ENCODE data around the gene SHLD2. TPM values are rescaled to one million over a fixed set of nuclear protein-coding genes. Genes with fewer than 3 reads are reported as not detected.
"Not testable (repeated sequence)": the region's sequence is repeated elsewhere in the genome, so short reads cannot be mapped to it uniquely, and the experiment has no call there.

SHLD2 gene
- total and polyA plus RNA-seq, 10 of the 15 experiments (the other 5 are each of a cell fraction or from before 2014, with no cell fraction given), result 24.5 to 45.3 (median 30.1) TPM

DNA sequence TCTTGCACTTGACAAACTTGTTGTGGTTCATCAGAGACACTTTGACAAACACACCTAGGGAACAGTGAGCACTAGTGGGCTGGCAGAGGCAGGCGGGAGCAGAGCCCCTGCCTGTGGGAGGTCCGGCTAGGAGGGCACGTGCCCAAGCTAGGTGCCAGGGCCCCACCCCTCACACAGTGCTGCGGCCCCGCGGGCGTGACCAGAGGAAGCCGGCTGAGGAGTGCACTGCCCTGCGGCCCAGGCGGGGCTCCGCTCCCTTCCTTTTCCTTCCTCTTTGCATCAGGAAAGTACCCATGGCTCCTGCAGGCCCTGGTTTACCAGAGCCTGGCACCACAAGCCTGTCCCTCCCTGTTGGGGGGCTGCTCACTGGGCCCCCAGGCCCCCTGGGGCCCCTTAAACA, 121.1 kb downstream of the SHLD2 start:
- H3K27ac ChIP-seq (ENCODE audit: control insufficient read depth, insufficient read depth); POLR2A ChIA-PET; H3K4me2 ChIP-seq (ENCODE audit: control insufficient read depth, insufficient read depth); H3K36me3 ChIP-seq (ENCODE audit: control insufficient read depth in 2 of 2, insufficient read depth in 2 of 2, low read length in 1 of 2); in situ Hi-C loops (cut with MboI); H3K9ac ChIP-seq (ENCODE audit: control insufficient read depth, insufficient read depth, low read length); CTCF ChIA-PET; FAIRE-seq; H4K20me1 ChIP-seq (ENCODE audit: control insufficient read depth, insufficient read depth); H3K4me3 ChIP-seq; RAD21 ChIA-PET (ENCODE audit: unreplicated experiment); H3K79me2 ChIP-seq (ENCODE audit: control insufficient read depth, insufficient read depth, low read length); ATAC-seq; SMC1A ChIA-PET (ENCODE audit: uncharacterized antibody, unreplicated experiment); intact Hi-C loops (cut with micrococcal nuclease; ENCODE audit: unreplicated experiment); H3K9me3 ChIP-seq (replicated peaks; ENCODE audit: control insufficient read depth, insufficient read depth, low read length); BruUV-seq (replicated peaks); H2AFZ ChIP-seq (ENCODE audit: control insufficient read depth, low read depth, low read length); H3K4me1 ChIP-seq (ENCODE audit: control insufficient read depth, insufficient read depth, low read length); H3K27me3 ChIP-seq (replicated peaks in 1 of 2; ENCODE audit: control insufficient read depth in 2 of 2, insufficient read depth in 2 of 2, low read length in 1 of 2); DNase-seq (ENCODE audit: low read depth, low spot score): not testable (repeated sequence)
- 62% methylated on average over 11 of the region's 11 CpGs for WGBS (ENCODE audit: insufficient coverage, insufficient replicate concordance, low lambda C conversion rate, missing lambda C conversion rate)

DNA sequence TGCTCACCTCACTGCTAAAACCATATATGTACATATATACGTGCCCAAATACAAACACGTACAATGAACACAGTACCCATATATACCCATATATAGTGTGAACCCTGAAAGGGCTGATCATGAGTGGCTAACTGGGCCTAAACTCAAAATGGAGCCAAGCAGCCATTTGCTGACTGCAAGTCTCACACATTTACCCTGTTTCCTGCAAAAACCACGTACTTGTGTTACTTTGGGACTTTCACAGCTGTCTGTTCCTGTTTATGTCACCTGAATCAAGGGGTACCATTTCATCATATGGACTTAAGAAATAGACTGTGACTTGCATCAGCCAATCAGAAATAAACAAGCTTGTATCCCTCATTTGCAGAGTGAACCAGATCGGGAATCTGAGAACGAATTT, 124.4 kb downstream of the SHLD2 start:
- intact Hi-C loops (cut with micrococcal nuclease; ENCODE audit: unreplicated experiment); H3K36me3 ChIP-seq (ENCODE audit: control insufficient read depth in 2 of 2, insufficient read depth in 2 of 2, low read length in 1 of 2); H3K9ac ChIP-seq (ENCODE audit: control insufficient read depth, insufficient read depth, low read length); RAD21 ChIA-PET (ENCODE audit: unreplicated experiment); DNase-seq (ENCODE audit: low read depth, low spot score); H4K20me1 ChIP-seq (ENCODE audit: control insufficient read depth, insufficient read depth); H3K27me3 ChIP-seq (replicated peaks in 1 of 2; ENCODE audit: control insufficient read depth in 2 of 2, insufficient read depth in 2 of 2, low read length in 1 of 2); FAIRE-seq; H3K9me3 ChIP-seq (replicated peaks; ENCODE audit: control insufficient read depth, insufficient read depth, low read length); H3K79me2 ChIP-seq (ENCODE audit: control insufficient read depth, insufficient read depth, low read length); CTCF ChIA-PET; H3K4me3 ChIP-seq; in situ Hi-C loops (cut with MboI); POLR2A ChIA-PET; H3K4me2 ChIP-seq (ENCODE audit: control insufficient read depth, insufficient read depth); H3K4me1 ChIP-seq (ENCODE audit: control insufficient read depth, insufficient read depth, low read length); H3K27ac ChIP-seq (ENCODE audit: control insufficient read depth, insufficient read depth); H2AFZ ChIP-seq (ENCODE audit: control insufficient read depth, low read depth, low read length); SMC1A ChIA-PET (ENCODE audit: uncharacterized antibody, unreplicated experiment): not testable (repeated sequence)
- WGBS (ENCODE audit: insufficient coverage, insufficient replicate concordance, low lambda C conversion rate, missing lambda C conversion rate), result 29% methylated on average over 1 of the region's 5 CpGs
- TSS peak; percentile 45 for BruUV-seq (replicated peaks)
- ATAC-seq, result peak; percentile 34; the same call in 2 of the 3 replicates

DNA sequence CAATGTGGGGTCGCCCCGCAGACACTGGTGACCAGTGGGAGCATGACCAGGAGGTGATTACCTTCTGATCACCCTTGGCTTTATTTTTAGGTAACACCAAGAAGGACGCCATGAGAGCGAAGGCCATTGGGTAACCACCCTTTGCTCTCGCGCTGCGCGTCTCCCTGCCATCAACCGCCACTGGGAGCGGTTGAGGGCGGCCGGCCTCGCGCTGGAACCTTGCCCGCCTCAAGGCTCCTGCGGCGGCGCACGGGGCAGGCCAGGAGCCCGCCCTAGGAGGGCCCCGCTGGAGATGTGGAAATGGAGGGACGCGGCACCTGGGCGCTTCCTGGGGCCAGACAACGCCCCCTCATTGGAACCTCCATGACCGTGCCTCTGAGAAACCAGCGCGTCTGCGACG, 127.8 kb downstream of the SHLD2 start:
- H3K27me3 ChIP-seq (replicated peaks in 1 of 2; ENCODE audit: control insufficient read depth in 2 of 2, insufficient read depth in 2 of 2, low read length in 1 of 2); H3K4me3 ChIP-seq; H3K9ac ChIP-seq (ENCODE audit: control insufficient read depth, insufficient read depth, low read length); H3K9me3 ChIP-seq (replicated peaks; ENCODE audit: control insufficient read depth, insufficient read depth, low read length); BruUV-seq (replicated peaks); in situ Hi-C loops (cut with MboI); H3K79me2 ChIP-seq (ENCODE audit: control insufficient read depth, insufficient read depth, low read length); RAD21 ChIA-PET (ENCODE audit: unreplicated experiment); FAIRE-seq; H3K4me1 ChIP-seq (ENCODE audit: control insufficient read depth, insufficient read depth, low read length); DNase-seq (ENCODE audit: low read depth, low spot score); H2AFZ ChIP-seq (ENCODE audit: control insufficient read depth, low read depth, low read length); ATAC-seq; POLR2A ChIA-PET; H4K20me1 ChIP-seq (ENCODE audit: control insufficient read depth, insufficient read depth); intact Hi-C loops (cut with micrococcal nuclease; ENCODE audit: unreplicated experiment); H3K36me3 ChIP-seq (ENCODE audit: control insufficient read depth in 2 of 2, insufficient read depth in 2 of 2, low read length in 1 of 2); H3K4me2 ChIP-seq (ENCODE audit: control insufficient read depth, insufficient read depth); CTCF ChIA-PET; H3K27ac ChIP-seq (ENCODE audit: control insufficient read depth, insufficient read depth); SMC1A ChIA-PET (ENCODE audit: uncharacterized antibody, unreplicated experiment): not testable (repeated sequence)
- WGBS (ENCODE audit: insufficient coverage, insufficient replicate concordance, low lambda C conversion rate, missing lambda C conversion rate), result over 99% methylated on average over 19 of the region's 30 CpGs

DNA sequence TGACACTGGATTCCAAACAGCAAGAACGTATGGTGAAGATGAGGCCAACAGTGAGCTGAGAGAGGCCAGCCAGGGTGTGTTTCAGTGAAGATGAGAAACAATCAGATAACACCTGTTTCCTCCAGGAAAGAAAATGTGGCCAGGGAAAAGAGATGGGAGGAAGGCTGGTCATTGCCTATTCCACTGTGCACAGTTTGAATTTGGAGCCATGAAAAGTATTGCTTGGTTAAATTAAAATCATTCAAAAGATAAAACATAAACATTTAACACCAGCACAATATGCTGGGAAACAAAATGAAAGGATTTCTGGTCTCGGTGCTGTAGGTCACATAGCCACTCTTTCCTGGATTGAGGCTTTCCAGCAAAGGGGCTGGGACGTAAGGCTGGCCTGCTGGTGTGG, 130.1 kb downstream of the SHLD2 start, which contains the start of gene NUTM2A:
Gene NUTM2A, plus strand, starts transcription at position 301 of the 400 bp plus-strand sequence. CDS start 383 bp downstream, outside the sequence.
- H3K36me3 ChIP-seq (ENCODE audit: control insufficient read depth in 2 of 2, insufficient read depth in 2 of 2, low read length in 1 of 2); H3K4me2 ChIP-seq (ENCODE audit: control insufficient read depth, insufficient read depth); H3K27me3 ChIP-seq (replicated peaks in 1 of 2; ENCODE audit: control insufficient read depth in 2 of 2, insufficient read depth in 2 of 2, low read length in 1 of 2); H3K4me3 ChIP-seq; H3K9ac ChIP-seq (ENCODE audit: control insufficient read depth, insufficient read depth, low read length); H3K79me2 ChIP-seq (ENCODE audit: control insufficient read depth, insufficient read depth, low read length); in situ Hi-C loops (cut with MboI); POLR2A ChIA-PET; SMC1A ChIA-PET (ENCODE audit: uncharacterized antibody, unreplicated experiment); ATAC-seq; DNase-seq (ENCODE audit: low read depth, low spot score); FAIRE-seq; BruUV-seq (replicated peaks); H3K4me1 ChIP-seq (ENCODE audit: control insufficient read depth, insufficient read depth, low read length); H3K27ac ChIP-seq (ENCODE audit: control insufficient read depth, insufficient read depth); H3K9me3 ChIP-seq (replicated peaks; ENCODE audit: control insufficient read depth, insufficient read depth, low read length); H2AFZ ChIP-seq (ENCODE audit: control insufficient read depth, low read depth, low read length); RAD21 ChIA-PET (ENCODE audit: unreplicated experiment); intact Hi-C loops (cut with micrococcal nuclease; ENCODE audit: unreplicated experiment); CTCF ChIA-PET; H4K20me1 ChIP-seq (ENCODE audit: control insufficient read depth, insufficient read depth): not testable (repeated sequence)
- no CpG with 5 or more reads among the region's 3 CpGs for WGBS (ENCODE audit: insufficient coverage, insufficient replicate concordance, low lambda C conversion rate, missing lambda C conversion rate)

Measured in GM12878 (cell line).